Measurements from ENCODE around the gene FAM237A.

Gene FAM237A

GRCh38 chr2:206642075-206643025, at the start of gene FAM237A:
TSS of gene FAM237A (plus strand) at chr2:206642487. CDS start at chr2:206644237, 1,750 bp downstream.
- DNase-seq, result no peak

- no peak for DNase-seq
Measured at GRCh38 chr2:206597717-206598218, 44.5 kb upstream of the FAM237A start.

- DNase-seq, result no peak
Measured at GRCh38 chr2:206603243-206603642, 39.0 kb upstream of the FAM237A start.

GRCh38 chr2:206610451-206610850, 31.8 kb upstream of the FAM237A start:
- no peak for DNase-seq

- DNase-seq, result no peak
Measured at GRCh38 chr2:206611191-206611590, 31.1 kb upstream of the FAM237A start.

GRCh38 chr2:206611736-206612135, 30.6 kb upstream of the FAM237A start:
- no peak for DNase-seq

GRCh38 chr2:206614811-206615210, 27.5 kb upstream of the FAM237A start:
- DNase-seq, result no peak

- DNase-seq, result no peak
Measured at GRCh38 chr2:206615417-206616089, 26.7 kb upstream of the FAM237A start.

- no peak for DNase-seq
Measured at GRCh38 chr2:206616151-206616550, 26.1 kb upstream of the FAM237A start.

- no peak for DNase-seq
Measured at GRCh38 chr2:206619011-206619410, 23.3 kb upstream of the FAM237A start.

GRCh38 chr2:206626108-206626507, 16.2 kb upstream of the FAM237A start:
- DNase-seq, result no peak

GRCh38 chr2:206627632-206628031, 14.7 kb upstream of the FAM237A start:
- no peak for DNase-seq

GRCh38 chr2:206631340-206631739, 10.9 kb upstream of the FAM237A start:
- DNase-seq, result no peak

- DNase-seq, result no peak
Measured at GRCh38 chr2:206635015-206635414, 7.3 kb upstream of the FAM237A start.

GRCh38 chr2:206639636-206640035, 2.7 kb upstream of the FAM237A start:
- DNase-seq, result no peak

GRCh38 chr2:206641226-206641625, 1.1 kb upstream of the FAM237A start:
- no peak for DNase-seq

GRCh38 chr2:206647985-206648384, 5.7 kb downstream of the FAM237A start:
- no peak for DNase-seq

GRCh38 chr2:206657087-206657486, 14.8 kb downstream of the FAM237A start:
- DNase-seq, result no peak

GRCh38 chr2:206665251-206665650, 23.0 kb downstream of the FAM237A start:
- no peak for DNase-seq

GRCh38 chr2:206670531-206671319, 28.4 kb downstream of the FAM237A start:
- no peak for DNase-seq

GRCh38 chr2:206683546-206683945, 41.3 kb downstream of the FAM237A start:
- DNase-seq, result no peak

- DNase-seq, result no peak
Measured at GRCh38 chr2:206688453-206688852, 46.2 kb downstream of the FAM237A start.

GRCh38 chr2:206688990-206689389, 46.7 kb downstream of the FAM237A start:
- DNase-seq, result no peak
